ENCODE measurements around the gene CEP89. TPM values are rescaled to one million over a fixed set of nuclear protein-coding genes. Genes with fewer than 3 reads are reported as not detected.

The CEP89 gene
- polyA plus RNA-seq, 1 donor (not counting 4 experiments of a cell fraction or from before 2014, with no cell fraction given), result 11.2 TPM

- Histone ChIP-seq H3K4me3 (ENCODE audit: control insufficient read depth in 2 of 3, extremely low read depth in 1 of 3, insufficient read depth in 2 of 3, low read depth in 1 of 3, low read length in 3 of 3) (no peak overlapping the region), H3K27me3 (ENCODE audit: control insufficient read depth, extremely low read depth, insufficient read depth, low read length) (no peaks in the 10 kb centered on the region), H3K36me3 (ENCODE audit: control insufficient read depth in 2 of 2, extremely low read depth in 1 of 2, insufficient read depth in 2 of 2, low read length in 2 of 2) (no peaks in the 10 kb centered on the region), H3K79me2 (ENCODE audit: control insufficient read depth, insufficient read depth, low read length) (no peaks in the 10 kb centered on the region), H3K9me3 (ENCODE audit: control insufficient read depth, low read depth, low read length) (no peaks in the 10 kb centered on the region), H3K4me1 (ENCODE audit: control insufficient read depth, extremely low read depth, insufficient read depth, low read length) (no peaks in the 10 kb centered on the region), H3K9ac (ENCODE audit: control insufficient read depth, extremely low read depth, insufficient read depth, low read length) (no peak overlapping the region), H2AFZ (ENCODE audit: control insufficient read depth, low read length) (no peak overlapping the region), H3K9me1 (ENCODE audit: control insufficient read depth, extremely low read depth, insufficient read depth, low read length) (no peaks in the 10 kb centered on the region), H3K27ac (ENCODE audit: control insufficient read depth, insufficient read depth, low read length) (no peak overlapping the region), H4K20me1 (ENCODE audit: control insufficient read depth, extremely low read depth, insufficient read depth, low read length) (no peaks in the 10 kb centered on the region), H3K4me2 (ENCODE audit: control insufficient read depth, extremely low read depth, insufficient read depth, low read depth, low read length) (no peak overlapping the region)
- dilution Hi-C loops (cut with MboI; ENCODE audit: extremely low pct_ligation_motif_present, low sequenced_read_pairs), result no loop called here
- FAIRE-seq, result no peak
- no peak for TF ChIP-seq EZH2 (IDR thresholded peaks at IDR 0.05; ENCODE audit: low read length)
- TF ChIP-seq CTCF (optimal IDR thresholded peaks at IDR 0.05 in 1 of 3, IDR thresholded peaks at IDR 0.05 in 1 of 3, conservative IDR thresholded peaks at IDR 0.05 in 1 of 3; ENCODE audit: extremely low read depth in 1 of 3, insufficient read depth in 2 of 3, low read length in 3 of 3), result no peak
- DNase-seq (ENCODE audit: low read depth, low spot score), result no peak
These were observed 70.1 kb downstream of the CEP89 start for GRCh38 chr19:32901504-32902161.

- Histone ChIP-seq H3K4me3 (ENCODE audit: control insufficient read depth in 2 of 3, extremely low read depth in 1 of 3, insufficient read depth in 2 of 3, low read depth in 1 of 3, low read length in 3 of 3) (no peak overlapping the region), H3K4me1 (ENCODE audit: control insufficient read depth, extremely low read depth, insufficient read depth, low read length) (no peaks in the 10 kb centered on the region), H4K20me1 (ENCODE audit: control insufficient read depth, extremely low read depth, insufficient read depth, low read length) (no peaks in the 10 kb centered on the region), H3K4me2 (ENCODE audit: control insufficient read depth, extremely low read depth, insufficient read depth, low read depth, low read length) (no peak overlapping the region), H3K9ac (ENCODE audit: control insufficient read depth, extremely low read depth, insufficient read depth, low read length) (no peak overlapping the region), H3K79me2 (ENCODE audit: control insufficient read depth, insufficient read depth, low read length) (no peaks in the 10 kb centered on the region), H3K27me3 (ENCODE audit: control insufficient read depth, extremely low read depth, insufficient read depth, low read length) (no peaks in the 10 kb centered on the region), H3K9me3 (ENCODE audit: control insufficient read depth, low read depth, low read length) (no peaks in the 10 kb centered on the region), H2AFZ (ENCODE audit: control insufficient read depth, low read length) (no peak overlapping the region), H3K27ac (ENCODE audit: control insufficient read depth, insufficient read depth, low read length) (no peak overlapping the region), H3K36me3 (ENCODE audit: control insufficient read depth in 2 of 2, extremely low read depth in 1 of 2, insufficient read depth in 2 of 2, low read length in 2 of 2) (peaks cover 0 to 4% of the 10 kb centered on the region in 2 experiments), H3K9me1 (ENCODE audit: control insufficient read depth, extremely low read depth, insufficient read depth, low read length) (no peaks in the 10 kb centered on the region)
- no peak for TF ChIP-seq EZH2 (IDR thresholded peaks at IDR 0.05; ENCODE audit: low read length)
- no peak for TF ChIP-seq CTCF (optimal IDR thresholded peaks at IDR 0.05 in 1 of 3, IDR thresholded peaks at IDR 0.05 in 1 of 3, conservative IDR thresholded peaks at IDR 0.05 in 1 of 3; ENCODE audit: extremely low read depth in 1 of 3, insufficient read depth in 2 of 3, low read length in 3 of 3)
- dilution Hi-C loops (cut with MboI; ENCODE audit: extremely low pct_ligation_motif_present, low sequenced_read_pairs), result loop anchor here (25.0 kb wide), 1 partner anchor 109 kb away; no protein-coding TSS in a partner anchor
- FAIRE-seq (no peak), DNase-seq (ENCODE audit: low read depth, low spot score) (no peak)
These were observed 75.1 kb downstream of the CEP89 start for GRCh38 chr19:32896516-32897214.
